A673 (cell line): ENCODE data around the gene CDH4.

ENCODE experiments used
- CTCF ChIP-seq: fragments of 300-800, 200-600 bp; sonication (generic); conservative IDR thresholded peaks from 2 replicates; pipeline ENCODE4 v1.5.1; 2017; ENCODE audit warnings: low read depth, mild to moderate bottlenecking, antibody characterized with exemption, low read length, moderate library complexity, mixed read lengths
- EZH2 ChIP-seq: fragments of 200-600 bp; sonication (generic); IDR thresholded peaks from 2 replicates; pipeline ENCODE4 v1.6.1; 2017; ENCODE audit warnings: borderline replicate concordance, low read depth, mild to moderate bottlenecking, mixed read lengths, antibody characterized with exemption, low read length; ENCODE audit not compliant: poor library complexity, severe bottlenecking

GRCh38 chr20:61934716-61935530, 682.9 kb downstream of the CDH4 start:
- TF ChIP-seq CTCF, result no peak
- no peak for TF ChIP-seq EZH2
